Activated T-cell treated with anti-CD3 and anti-CD28 coated beads, Interleukin-2, amount 50 U/mL, for 24 hours (primary cell): ENCODE results near the gene SPIRE2.

ENCODE experiments used
- DNase-seq: peaks from one replicate; pipeline ENCODE4 v3.0.0-alpha.2; 2020
- H3K27ac Mint-ChIP-seq: 2 replicates; pipeline ENCODE4 v1.8.0; 2020; ENCODE audit warnings: mild to moderate bottlenecking, mixed read lengths
- H3K27me3 Mint-ChIP-seq: 2 replicates; pipeline ENCODE4 v1.8.0; 2020; ENCODE audit warnings: mixed read lengths
- H3K36me3 Mint-ChIP-seq: 2 replicates; pipeline ENCODE4 v1.8.0; 2020; ENCODE audit warnings: low read depth, mixed read lengths
- H3K4me1 Mint-ChIP-seq: 2 replicates; pipeline ENCODE4 v1.8.0; 2020; ENCODE audit warnings: low read depth, mixed read lengths
- H3K4me3 Mint-ChIP-seq: 2 replicates; pipeline ENCODE4 v1.8.0; 2020; ENCODE audit warnings: mild to moderate bottlenecking, moderate library complexity, mixed read lengths
- H3K9me3 Mint-ChIP-seq: 2 replicates; pipeline ENCODE4 v1.8.0; 2020; ENCODE audit warnings: mixed read lengths

SPIRE2 gene

GRCh38 chr16:89881368-89881730 is 53.1 kb downstream of the SPIRE2 start:
- Mint-ChIP-seq H3K36me3 (peaks cover 72% of the 10 kb centered on the region), H3K9me3 (no peaks in the 10 kb centered on the region), H3K4me1 (peaks cover 4% of the 10 kb centered on the region), H3K27ac (no peak overlapping the region), H3K27me3 (no peaks in the 10 kb centered on the region), H3K4me3 (no peak overlapping the region)
- no peak for DNase-seq

- Mint-ChIP-seq H3K4me3 (no peak overlapping the region), H3K36me3 (peaks cover 80% of the 10 kb centered on the region), H3K27me3 (no peaks in the 10 kb centered on the region), H3K4me1 (peaks cover 2% of the 10 kb centered on the region), H3K27ac (no peak overlapping the region), H3K9me3 (no peaks in the 10 kb centered on the region)
- no peak for DNase-seq
Observed at GRCh38 chr16:89883346-89884040, 55.2 kb downstream of the SPIRE2 start.

DNA sequence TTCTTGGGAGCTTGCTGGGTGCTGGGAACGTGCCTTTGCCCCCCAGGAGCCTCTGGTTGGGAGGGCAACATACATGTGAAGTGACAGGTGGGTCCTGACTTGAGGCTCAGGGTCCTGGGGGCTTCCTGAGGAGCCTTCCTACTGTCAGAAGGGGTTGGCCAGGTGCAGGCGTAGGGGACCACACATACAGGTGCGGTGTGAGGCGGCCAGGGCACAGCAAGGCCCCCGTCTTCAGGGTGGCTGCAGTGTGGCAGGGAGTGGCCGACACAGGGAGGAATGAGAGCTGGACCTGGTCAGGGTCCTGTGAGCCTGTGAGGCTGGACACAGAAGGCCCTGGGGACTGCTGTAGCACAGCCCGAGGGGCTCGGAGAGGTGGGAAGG is 55.8 kb downstream of the SPIRE2 start:
- H3K9me3 Mint-ChIP-seq, result no peaks in the 10 kb centered on the region
- H3K27ac Mint-ChIP-seq, result no peak overlapping the region
- DNase-seq, result no peak
- no peak overlapping the region for H3K4me3 Mint-ChIP-seq
- H3K4me1 Mint-ChIP-seq, result peaks cover 2% of the 10 kb centered on the region
- no peaks in the 10 kb centered on the region for H3K27me3 Mint-ChIP-seq
- peaks cover 79% of the 10 kb centered on the region for H3K36me3 Mint-ChIP-seq

DNA sequence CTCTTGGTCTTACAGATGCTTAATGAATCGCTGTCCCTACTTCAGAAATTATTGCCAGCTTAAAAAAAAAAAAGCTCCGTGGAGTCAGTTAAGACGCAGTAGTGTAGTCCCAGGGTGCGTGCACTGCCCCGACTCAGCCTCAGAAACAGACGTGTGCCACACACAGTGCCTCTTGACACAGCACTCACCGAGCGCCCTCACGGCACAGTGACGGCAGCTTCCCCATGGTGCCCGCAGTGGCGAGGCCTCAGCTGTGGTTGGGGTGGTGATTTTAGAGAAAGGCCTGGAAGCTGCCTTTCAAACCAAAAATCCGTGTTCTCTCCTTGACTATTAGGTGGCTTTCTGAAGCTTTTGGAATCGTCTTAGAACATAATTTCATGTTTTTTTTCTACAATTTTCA is 59.0 kb downstream of the SPIRE2 start:
- Mint-ChIP-seq H3K9me3 (no peaks in the 10 kb centered on the region), H3K36me3 (peaks cover 87% of the 10 kb centered on the region), H3K27me3 (no peaks in the 10 kb centered on the region), H3K27ac (no peak overlapping the region), H3K4me1 (peaks cover 9% of the 10 kb centered on the region), H3K4me3 (no peak overlapping the region)
- DNase-seq, result no peak

DNA sequence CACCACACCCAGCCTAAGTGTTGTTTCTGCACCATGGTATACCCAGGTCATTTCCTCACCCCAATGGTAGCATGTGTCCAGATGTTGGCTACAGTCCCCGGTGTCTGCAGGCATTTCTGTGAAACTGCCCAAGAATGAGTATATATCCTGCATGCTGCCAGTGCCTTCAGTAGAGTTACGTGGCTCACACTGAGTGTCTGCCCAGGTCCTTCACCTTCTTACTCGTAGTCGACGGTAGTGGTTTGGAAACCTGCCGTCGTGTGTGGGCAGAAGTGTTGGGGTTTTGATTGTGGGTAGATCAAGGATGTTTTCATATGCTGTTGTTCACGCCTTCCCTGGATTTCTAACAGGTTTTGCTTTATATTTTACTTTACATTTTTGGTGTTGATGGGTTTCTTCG is 61.9 kb downstream of the SPIRE2 start:
- peaks cover 9% of the 10 kb centered on the region for H3K4me1 Mint-ChIP-seq
- H3K27me3 Mint-ChIP-seq, result no peaks in the 10 kb centered on the region
- peak overlapping the region; percentile 38 for H3K27ac Mint-ChIP-seq
- H3K9me3 Mint-ChIP-seq, result no peaks in the 10 kb centered on the region
- peaks cover 88% of the 10 kb centered on the region for H3K36me3 Mint-ChIP-seq
- DNase-seq, result peak; percentile 53
- H3K4me3 Mint-ChIP-seq, result no peak overlapping the region

DNA sequence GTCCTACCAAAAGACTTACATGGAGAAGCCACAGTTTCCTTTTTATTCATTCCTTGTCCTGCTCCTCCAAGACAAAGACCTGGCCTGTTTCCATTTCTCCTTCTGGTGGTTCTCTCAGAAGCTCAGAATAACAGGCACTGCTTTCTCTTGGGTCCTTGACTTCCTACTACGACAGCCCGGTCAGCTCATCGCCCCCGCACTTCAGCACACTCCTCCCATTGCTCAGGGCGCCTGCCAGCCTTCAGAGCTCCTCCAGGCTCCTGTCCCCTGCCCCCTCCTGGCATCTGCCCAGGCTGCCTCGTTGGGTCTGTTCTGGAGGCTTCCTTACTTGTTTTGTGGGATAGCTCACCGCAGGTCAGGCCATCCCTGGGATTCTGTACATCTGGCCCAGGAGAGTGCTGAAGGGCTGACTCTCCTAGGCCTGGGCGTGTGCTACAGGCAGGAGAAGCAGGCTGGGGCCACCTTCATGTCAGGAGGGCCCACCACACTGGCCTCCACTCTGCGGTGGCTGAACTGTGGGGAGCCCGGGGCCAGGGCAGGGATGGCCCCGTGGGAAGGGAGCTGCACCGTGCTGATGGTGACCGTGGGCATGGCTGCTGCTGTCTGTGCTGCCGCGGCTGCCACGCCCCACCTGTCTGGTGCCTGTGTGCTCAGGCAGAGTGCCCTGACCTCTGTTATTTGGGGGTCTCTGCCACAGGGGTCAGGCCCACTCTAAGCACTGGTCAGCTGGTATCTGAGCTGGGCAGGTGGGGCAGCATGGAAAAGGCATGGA is 62.8 kb downstream of the SPIRE2 start:
- Mint-ChIP-seq H3K27ac (no peak overlapping the region), H3K36me3 (peaks cover 88% of the 10 kb centered on the region)

DNA sequence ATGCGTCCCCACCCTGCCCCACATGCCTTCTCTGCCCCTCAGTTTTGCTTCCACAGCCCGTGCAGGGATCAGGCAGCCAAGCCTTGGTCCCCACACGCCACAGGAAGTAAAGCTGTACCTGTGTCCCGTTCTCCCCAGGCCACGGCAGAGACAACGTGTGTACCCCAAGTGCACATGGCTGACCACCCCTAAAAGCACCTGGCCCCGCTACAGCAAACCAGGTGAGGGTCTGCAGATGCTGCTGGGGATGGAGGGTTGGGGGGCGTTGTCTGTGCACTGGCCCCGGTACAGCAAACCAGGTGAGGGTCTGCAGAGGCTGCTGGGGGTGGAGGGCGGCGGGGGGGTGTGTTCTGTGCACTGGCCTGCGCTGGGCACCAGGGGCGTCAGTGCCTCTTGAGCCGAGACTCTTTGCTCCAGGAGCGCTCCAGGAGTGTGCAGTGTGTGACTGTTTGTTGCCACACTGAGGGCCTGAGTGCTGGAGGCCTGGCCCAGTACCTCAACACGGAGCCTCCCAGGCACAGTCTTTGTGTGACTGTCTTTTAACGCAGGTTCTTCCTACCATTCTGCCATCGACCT is 63.9 kb downstream of the SPIRE2 start:
- Mint-ChIP-seq H3K36me3 (peaks cover 86% of the 10 kb centered on the region), H3K27ac (no peak overlapping the region), H3K4me1 (peaks cover 9% of the 10 kb centered on the region), H3K9me3 (no peaks in the 10 kb centered on the region), H3K27me3 (no peaks in the 10 kb centered on the region), H3K4me3 (no peak overlapping the region)
- no peak for DNase-seq

More for the DNA sequence above, 62.8 kb downstream of the SPIRE2 start:
- Mint-ChIP-seq H3K9me3 (no peaks in the 10 kb centered on the region), H3K27me3 (no peaks in the 10 kb centered on the region), H3K4me3 (no peak overlapping the region), H3K4me1 (peaks cover 9% of the 10 kb centered on the region)
- no peak for DNase-seq

- peaks cover 86% of the 10 kb centered on the region for H3K36me3 Mint-ChIP-seq
- H3K27ac Mint-ChIP-seq, result no peak overlapping the region
- H3K27me3 Mint-ChIP-seq, result no peaks in the 10 kb centered on the region
- no peak for DNase-seq
- no peak overlapping the region for H3K4me3 Mint-ChIP-seq
- H3K4me1 Mint-ChIP-seq, result peaks cover 9% of the 10 kb centered on the region
- H3K9me3 Mint-ChIP-seq, result no peaks in the 10 kb centered on the region
Observed at GRCh38 chr16:89892635-89893034, 64.4 kb downstream of the SPIRE2 start.

DNA sequence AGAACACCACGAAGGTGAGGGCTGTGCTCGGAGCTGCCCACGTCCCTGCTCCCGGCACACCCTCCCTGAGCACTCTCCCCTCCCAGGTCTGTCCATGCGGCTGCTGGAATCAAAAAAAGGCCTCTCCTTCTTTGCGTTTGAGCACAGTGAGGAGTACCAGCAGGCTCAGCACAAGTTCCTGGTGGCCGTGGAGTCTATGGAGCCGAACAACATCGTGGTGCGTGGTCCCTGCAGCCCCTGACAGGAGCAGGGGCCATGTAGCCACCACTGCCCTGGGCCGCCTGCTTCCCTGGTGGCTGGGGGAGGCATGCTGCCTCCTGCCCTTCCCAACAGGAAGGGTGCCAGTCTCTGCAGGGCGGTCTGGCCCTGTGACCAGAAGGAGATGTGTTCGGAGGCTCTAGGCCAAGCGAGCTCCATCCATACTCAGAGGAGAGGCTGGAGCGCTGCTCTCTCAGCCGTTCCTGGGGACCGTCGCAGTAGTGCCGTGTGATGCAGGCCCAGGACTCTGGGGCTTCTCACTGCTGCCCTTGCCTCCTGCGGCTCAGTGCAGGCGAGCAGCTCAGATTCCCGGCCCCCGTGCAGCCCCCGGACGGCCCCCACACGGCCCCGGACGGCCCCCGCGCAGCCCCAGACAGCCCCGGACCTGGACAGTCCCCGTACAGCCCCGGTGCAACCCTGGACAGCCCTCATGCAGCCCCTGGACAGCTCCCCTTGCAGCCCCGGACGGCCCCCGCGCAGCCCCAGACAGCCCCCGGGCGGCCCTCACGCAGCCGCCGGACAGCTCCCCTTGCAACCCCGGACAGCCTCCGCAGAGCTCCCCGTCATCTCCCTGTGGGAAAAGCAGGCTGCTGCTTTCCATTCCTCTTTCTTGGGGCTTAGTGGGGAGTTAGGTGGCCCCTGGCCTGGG is 65.6 kb downstream of the SPIRE2 start:
- H3K9me3 Mint-ChIP-seq, result no peaks in the 10 kb centered on the region
- no peak for DNase-seq
- no peak overlapping the region for H3K4me3 Mint-ChIP-seq
- H3K27me3 Mint-ChIP-seq, result no peaks in the 10 kb centered on the region
- no peak overlapping the region for H3K27ac Mint-ChIP-seq
- H3K36me3 Mint-ChIP-seq, result peaks cover 88% of the 10 kb centered on the region
- H3K4me1 Mint-ChIP-seq, result peaks cover 9% of the 10 kb centered on the region

GRCh38 chr16:89895482-89896250 is 67.4 kb downstream of the SPIRE2 start:
- peaks cover 6% of the 10 kb centered on the region for H3K4me1 Mint-ChIP-seq
- DNase-seq, result no peak
- H3K4me3 Mint-ChIP-seq, result no peak overlapping the region
- H3K9me3 Mint-ChIP-seq, result no peaks in the 10 kb centered on the region
- H3K27me3 Mint-ChIP-seq, result no peaks in the 10 kb centered on the region
- H3K27ac Mint-ChIP-seq, result no peak overlapping the region
- peaks cover 92% of the 10 kb centered on the region for H3K36me3 Mint-ChIP-seq

- Mint-ChIP-seq H3K36me3 (peaks cover 84% of the 10 kb centered on the region), H3K9me3 (no peaks in the 10 kb centered on the region), H3K4me1 (peaks cover 3% of the 10 kb centered on the region), H3K4me3 (no peak overlapping the region), H3K27me3 (no peaks in the 10 kb centered on the region), H3K27ac (no peak overlapping the region)
- no peak for DNase-seq
Observed at GRCh38 chr16:89897204-89897603, 68.9 kb downstream of the SPIRE2 start.

- peaks cover 78% of the 10 kb centered on the region for H3K36me3 Mint-ChIP-seq
- no peaks in the 10 kb centered on the region for H3K9me3 Mint-ChIP-seq
- H3K4me3 Mint-ChIP-seq, result no peak overlapping the region
- H3K4me1 Mint-ChIP-seq, result peaks cover 3% of the 10 kb centered on the region
- no peak overlapping the region for H3K27ac Mint-ChIP-seq
- no peak for DNase-seq
- no peaks in the 10 kb centered on the region for H3K27me3 Mint-ChIP-seq
Observed at GRCh38 chr16:89898201-89898967, 70.1 kb downstream of the SPIRE2 start.

- Mint-ChIP-seq H3K4me1 (peaks cover 3% of the 10 kb centered on the region), H3K4me3 (no peak overlapping the region), H3K36me3 (peaks cover 77% of the 10 kb centered on the region), H3K9me3 (no peaks in the 10 kb centered on the region), H3K27ac (peak overlapping the region; percentile 44), H3K27me3 (no peaks in the 10 kb centered on the region)
- no peak for DNase-seq
Observed at GRCh38 chr16:89899879-89900481, 71.7 kb downstream of the SPIRE2 start.
